Midbrain (tissue), 1 donor: ENCODE measurements around the gene SLC25A21.

Experiments
- DNase-seq: peaks from one replicate; lab custom pipeline; 2025; lab: John Stamatoyannopoulos, UW

The SLC25A21 gene

DNA sequence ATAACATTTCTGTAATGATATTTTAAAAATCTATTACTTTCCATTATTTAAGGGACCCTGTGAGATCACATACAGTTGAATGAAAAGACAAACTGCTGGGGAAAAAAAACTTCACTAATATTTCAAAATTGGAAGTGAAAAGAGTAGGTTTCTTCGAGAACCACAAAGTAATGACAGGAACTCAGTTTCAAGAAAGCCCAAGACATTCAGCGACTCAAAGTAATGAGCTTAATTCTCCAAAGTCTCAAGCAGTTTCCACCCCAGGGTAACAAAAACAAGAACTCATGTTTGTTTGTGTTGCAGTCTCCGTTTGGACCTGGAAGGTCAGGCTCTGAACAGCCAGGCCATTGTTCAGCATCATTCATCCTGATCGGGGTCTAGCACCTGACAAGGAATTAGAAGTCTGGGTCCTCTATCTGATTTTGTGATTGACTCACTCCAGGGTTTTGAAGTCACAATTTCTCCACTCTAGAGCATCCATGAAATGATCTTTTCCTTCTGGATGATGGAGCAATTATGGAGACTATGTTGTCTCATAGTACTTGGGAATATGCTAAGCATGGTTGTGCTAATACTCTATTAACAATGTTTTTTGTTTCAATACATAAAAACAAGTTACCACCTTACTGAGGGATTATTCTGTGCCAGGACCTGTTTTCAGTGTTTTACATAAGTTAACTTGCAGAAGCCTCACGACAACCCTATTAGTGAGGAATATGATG, 126.9 kb downstream of the SLC25A21 start:
- no peak for DNase-seq

DNA sequence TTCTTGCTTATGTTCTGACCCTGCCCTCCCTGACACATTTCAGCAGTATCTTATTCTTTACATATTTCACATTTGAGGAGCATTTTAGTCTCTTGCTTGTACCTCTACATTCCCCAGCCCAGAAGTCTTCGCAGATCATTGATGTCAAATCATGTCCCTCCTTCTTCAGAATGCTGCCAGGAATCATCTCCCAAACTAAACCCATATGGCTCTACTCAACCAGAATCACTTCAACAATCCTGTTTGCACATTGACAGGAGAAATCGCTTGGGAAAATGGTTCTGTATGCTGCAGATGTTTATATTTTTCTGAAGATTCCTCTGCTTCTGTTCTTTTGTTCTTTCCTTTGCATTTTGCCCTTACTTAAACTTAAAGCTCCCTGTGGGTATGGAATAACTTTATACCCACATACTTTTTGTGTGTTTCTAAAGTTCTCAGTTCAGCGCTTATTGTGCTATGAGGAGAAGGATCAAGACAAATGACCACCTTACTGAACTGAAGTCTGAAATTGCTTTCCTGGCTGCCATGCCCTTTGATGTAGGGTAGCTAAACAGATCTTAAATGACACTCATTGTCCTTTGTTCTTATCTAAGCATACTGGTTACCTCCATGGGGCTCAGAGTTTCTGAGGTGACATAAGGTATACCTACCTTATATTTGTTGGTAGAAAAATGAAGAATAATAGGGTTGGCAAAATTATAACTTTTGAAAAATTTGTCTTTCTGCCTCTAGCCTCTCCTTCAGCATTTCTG, 134.6 kb downstream of the SLC25A21 start:
- DNase-seq = no peak

DNA sequence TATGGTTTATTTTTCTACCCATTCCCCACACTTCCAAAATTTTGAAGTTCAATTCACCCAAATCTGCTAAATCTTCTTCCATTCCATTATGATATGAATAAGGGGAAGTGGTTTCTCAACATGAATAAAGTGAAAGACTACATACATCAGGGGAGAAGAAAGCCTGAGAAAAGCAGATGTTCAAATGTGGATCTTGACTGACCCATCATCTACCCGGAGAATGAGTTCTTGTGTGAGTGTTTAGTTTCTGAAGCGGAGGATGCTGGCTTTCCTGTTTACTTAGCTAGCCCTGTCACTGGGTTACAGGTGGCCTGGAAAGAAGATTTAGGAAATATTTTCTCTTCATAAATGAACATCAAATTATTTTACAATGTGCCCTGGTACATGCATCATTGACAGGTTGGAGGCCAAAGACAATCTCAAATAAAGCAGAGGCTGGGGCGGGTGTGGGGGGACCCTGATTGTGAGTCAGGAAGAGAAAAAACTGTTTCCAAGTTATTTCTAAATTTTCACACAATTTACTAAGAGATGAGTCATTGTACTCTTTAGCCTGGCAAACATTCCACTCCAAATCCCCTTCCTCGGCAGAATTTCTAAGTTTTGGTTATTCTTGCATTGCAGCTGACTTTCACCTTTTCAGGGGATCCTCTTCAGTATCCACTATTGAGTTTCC, 135.6 kb downstream of the SLC25A21 start:
- no peak for DNase-seq

GRCh38 chr14:37035401-37035800, 137.0 kb downstream of the SLC25A21 start:
- DNase-seq = no peak

GRCh38 chr14:37034410-37035285, 137.8 kb downstream of the SLC25A21 start:
- no peak for DNase-seq

GRCh38 chr14:37032863-37033262, 139.5 kb downstream of the SLC25A21 start:
- no peak for DNase-seq

GRCh38 chr14:37027188-37027824, 145.1 kb downstream of the SLC25A21 start:
- no peak for DNase-seq

DNA sequence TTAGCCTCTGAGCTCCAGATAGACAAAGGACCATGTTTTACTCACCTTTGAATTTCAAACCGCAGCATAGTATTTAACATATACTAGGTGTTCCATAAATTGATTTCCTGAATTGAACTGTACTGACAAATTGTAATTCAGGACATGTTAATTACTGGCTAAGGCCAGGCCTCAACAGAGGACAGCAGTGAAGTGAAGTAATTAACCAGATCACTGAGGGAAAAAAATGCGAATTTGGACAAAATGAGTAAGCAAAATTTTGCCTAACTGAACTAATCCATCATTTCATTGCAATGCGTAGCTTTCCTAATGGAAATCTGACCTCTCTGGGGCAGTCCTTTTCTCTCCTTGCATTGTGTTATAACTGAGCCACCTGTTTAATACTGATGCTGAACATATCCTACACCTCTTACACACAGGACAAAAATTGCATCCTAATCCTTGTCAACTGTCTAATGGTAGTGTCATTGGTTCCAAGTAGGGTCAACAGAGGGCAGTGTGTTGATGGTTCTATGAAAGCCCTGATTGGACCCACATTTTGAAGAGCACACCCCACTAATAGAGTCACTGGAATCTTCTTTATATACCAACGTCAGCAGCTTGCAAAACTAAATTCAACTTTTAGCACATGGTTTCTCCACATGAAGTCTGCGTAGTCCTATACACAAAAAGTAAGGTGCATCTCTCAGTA, 148.4 kb downstream of the SLC25A21 start:
- DNase-seq = no peak

DNA sequence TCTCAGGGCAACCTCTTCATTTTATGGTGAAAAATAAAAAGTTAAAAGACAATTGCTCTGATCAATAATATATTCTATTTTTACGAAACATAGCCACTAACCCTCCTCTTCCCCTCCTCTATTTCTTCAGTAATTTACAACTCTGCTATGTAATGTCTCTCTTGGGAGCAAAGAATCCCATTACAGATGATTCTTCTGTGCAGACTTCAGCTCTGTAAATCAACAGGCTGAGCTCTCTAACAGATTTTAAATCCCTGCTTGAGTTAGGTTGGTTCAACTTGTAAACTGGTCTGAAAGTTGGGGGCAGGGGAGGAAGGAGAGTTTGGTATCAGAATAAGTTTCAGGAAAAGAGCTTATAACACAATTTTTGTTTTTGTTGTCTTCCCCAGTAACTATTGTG, 151.0 kb downstream of the SLC25A21 start:
- DNase-seq = no peak

DNA sequence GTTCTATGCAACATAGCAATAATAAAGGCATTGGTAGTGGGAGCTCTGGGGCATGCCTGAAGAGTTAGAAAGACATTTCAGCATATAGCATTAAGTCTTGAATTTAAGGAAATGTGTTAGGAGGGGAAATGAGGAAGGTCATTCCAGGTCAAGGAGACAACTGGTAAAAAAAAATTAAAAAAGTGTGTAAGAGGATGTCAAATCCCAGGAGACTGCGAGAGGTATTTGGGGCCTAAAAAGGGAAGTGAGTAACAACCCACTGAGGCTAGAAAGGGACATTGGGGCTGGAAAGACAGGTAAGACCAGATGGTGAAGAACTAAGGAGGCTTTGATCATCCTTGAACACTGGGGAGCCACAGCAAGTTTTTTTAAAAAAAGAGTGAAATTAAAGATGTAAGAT, 152.9 kb downstream of the SLC25A21 start:
- DNase-seq = no peak

- DNase-seq = no peak
These were observed 153.7 kb downstream of the SLC25A21 start for GRCh38 chr14:37018571-37019240.

DNA sequence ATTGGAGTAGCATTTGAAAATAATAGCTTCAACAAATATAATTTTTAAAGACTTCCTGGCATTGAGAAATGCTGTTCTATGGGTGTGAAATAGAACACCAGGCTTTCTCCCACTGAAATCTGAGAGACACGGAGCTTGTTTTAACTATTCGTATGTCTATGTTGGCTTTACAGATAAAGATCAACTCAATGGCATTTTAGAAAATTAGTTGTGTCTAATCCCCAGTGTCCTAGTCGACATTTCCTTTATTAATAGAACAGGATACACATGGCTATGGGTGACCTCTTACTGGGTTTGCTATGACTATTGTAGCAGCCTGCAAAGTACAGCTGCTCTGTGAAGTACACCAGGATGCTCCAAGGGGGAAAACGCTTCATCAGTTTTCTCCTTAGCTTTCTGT, 159.3 kb downstream of the SLC25A21 start:
- no peak for DNase-seq

GRCh38 chr14:36998686-36999085, 173.7 kb downstream of the SLC25A21 start:
- no peak for DNase-seq

DNA sequence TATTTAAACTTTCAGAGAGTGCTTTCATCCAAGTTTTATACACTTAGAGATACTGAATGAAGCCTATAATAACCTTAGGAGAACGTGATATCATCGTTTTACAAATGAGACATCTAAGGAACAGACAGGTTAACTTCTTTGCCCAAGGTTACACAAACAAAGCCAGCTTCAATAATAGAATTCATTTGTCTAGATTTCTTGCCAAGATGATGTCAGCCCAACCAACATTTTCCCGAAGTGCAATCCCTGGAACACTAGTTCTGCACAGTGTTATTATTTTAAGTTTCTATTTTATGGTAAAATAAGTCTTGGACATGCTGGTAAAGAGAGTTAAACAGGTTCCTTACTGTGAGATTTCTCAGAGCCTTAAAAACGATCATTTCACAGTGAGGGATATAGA, 174.6 kb downstream of the SLC25A21 start:
- DNase-seq = no peak

DNA sequence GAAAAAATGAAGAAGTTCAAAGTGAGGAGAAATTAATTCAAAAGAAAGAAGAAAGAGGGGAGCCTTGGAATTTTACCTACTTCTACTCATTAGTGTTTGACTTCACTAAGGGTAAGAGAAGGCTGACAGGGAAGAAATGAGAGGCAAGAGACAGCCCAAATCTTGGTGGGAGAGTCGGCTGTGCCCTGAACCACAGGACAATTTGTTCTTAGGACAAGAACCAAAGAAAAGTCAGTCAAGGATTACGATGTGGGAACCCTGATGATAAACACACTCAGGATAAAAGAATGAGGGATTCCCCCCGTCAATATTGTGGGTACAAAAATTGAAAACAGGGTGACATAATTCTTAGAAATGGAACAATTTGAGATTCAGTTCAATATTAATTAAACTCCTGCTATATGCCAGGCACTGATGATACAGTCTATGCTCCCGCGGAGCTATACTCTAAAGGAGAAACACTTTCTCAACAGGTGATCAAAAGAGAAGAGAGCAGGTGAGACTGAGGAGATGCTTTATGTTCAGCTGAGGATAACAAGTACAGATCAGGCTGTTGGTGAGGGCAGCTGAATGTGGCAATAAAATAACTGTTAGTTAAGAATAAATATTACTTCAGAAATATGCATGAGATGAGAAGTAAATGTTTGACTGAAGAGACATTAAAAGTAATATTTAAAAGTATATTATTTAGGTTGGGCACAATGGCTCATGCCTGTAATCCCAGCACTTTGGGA, 175.4 kb downstream of the SLC25A21 start:
- DNase-seq = no peak

- no peak for DNase-seq
These were observed 176.1 kb downstream of the SLC25A21 start for GRCh38 chr14:36996133-36996856.

GRCh38 chr14:36989806-36990205, 182.6 kb downstream of the SLC25A21 start:
- DNase-seq = no peak

GRCh38 chr14:36988989-36989388, 183.4 kb downstream of the SLC25A21 start:
- no peak for DNase-seq

GRCh38 chr14:36988568-36988967, 183.8 kb downstream of the SLC25A21 start:
- no peak for DNase-seq
